EH (cell line): ENCODE results near the gene BRI3BP.

Experiments used
- DNase-seq: peaks from one replicate; pipeline ENCODE4 v3.0.0-alpha.2; 2015; ENCODE audit warnings: low read depth

BRI3BP gene, protein sequence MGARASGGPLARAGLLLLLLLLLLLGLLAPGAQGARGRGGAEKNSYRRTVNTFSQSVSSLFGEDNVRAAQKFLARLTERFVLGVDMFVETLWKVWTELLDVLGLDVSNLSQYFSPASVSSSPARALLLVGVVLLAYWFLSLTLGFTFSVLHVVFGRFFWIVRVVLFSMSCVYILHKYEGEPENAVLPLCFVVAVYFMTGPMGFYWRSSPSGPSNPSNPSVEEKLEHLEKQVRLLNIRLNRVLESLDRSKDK

DNA sequence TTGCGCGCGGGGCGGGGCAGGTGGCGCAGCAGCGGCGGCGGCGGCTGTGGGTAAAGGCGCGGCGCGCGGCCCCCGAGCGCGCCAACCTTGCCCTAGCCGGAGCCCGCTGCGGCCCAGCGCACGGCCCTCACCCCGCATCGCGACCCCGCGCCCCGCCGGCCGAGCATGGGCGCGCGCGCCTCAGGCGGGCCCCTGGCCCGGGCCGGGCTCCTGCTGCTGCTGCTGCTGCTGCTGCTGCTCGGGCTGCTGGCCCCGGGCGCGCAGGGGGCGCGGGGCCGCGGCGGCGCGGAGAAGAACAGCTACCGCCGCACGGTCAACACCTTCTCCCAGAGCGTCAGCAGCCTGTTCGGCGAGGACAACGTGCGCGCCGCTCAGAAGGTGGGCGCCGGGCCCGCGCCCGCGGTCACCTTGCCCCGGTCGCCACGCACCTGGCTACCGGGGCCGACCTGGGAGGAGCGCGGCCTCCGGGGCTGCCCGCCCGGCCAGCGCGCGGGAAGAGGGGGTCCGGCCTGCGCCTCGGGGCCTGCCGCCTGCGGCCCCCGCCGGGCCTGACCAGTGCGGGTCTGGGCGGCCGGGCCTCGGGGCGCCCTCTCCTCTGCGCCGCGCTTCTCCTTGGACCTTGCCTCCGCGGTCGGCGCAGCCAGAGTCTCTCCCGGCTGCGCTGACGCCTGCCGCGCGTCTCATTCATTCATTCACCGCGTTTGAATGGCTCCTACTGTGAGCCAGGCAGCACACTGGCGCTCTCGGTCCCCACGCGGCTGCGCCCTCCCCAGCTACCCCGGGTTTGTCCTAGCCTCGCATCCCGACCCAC is at the start of gene BRI3BP:
Gene BRI3BP (plus strand): TSS at position 20 of the 811 bp plus-strand sequence. CDS start 146 bp downstream, at position 166.
- peak; percentile 49 for DNase-seq

DNA sequence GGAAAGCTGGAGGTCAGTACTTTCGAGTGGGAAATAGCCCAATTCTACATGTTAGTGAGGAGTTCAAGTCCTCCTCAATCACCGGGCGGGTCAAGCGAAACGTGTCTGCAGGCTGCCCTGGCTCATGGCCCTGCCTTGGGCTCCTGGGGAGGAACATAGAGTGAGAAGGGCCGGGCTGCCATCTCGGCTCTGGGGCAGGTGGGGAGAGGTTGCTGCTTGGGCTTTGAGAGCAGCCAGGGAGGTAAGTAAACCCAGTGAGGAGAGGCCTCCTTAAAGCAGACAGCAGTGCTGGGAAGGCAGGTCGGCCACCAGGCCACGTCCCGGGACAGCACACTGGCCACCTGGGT is 47.0 kb upstream of the BRI3BP start:
- DNase-seq, result no peak

DNA sequence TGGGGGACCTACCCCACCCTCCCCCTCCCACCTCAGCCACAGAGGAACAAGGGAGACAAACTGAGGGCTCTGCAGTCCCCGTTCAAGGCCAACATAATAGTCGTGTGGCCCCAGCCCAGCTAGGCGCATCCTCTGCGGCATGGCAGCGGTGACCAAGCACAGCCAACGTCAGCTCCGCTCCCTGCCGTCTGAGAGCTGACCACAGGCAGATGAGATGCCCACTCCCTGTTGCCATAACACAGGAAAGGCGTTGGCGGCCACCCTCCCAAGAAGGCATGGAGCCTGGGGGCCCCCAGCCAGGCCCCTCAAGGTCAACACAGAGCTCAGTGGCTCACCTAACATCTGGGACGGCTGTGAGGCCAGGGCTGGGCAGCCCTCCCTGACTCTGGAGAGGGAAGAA is 46.4 kb upstream of the BRI3BP start:
- DNase-seq, result no peak

DNA sequence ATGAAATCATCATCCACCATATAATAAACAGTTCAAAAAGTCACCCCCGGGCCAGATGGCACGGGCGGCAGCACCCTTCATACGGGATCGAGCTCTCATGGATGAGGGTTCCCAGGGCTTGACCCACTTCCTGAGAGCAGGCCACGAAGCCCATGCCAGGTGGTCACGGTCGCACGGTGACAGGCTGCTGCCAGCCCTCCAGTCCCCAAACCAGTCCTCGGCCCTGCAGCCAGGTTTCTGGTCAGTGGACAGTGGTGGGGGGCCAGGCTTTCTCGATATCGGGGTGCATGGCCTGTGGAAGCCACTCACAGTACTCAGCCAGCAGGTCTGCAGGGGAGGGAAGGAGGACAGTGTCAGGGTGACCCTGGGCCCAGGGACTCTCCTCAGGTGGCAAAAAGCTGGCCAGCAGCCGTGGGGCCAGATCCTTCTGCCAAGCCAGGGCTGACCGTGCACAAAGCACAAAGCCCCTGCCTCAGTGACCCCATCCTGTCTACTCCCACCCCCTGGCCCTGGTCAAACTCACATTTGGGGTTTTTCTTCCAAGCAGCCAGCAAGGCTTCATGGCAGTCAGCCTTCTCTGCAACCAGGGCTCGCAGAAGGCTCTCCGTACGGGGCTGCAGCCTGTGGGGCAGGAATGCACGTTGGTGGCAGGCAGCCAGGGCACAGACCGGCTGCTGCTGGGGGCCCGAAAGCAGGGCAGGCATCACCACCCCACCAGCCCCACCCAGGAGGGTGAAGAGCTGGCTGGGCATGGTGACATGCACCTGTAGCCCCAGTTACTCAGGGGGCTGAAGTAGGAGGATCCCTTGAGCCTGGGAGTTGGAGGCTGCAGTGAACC is 45.7 kb upstream of the BRI3BP start:
- no peak for DNase-seq

DNA sequence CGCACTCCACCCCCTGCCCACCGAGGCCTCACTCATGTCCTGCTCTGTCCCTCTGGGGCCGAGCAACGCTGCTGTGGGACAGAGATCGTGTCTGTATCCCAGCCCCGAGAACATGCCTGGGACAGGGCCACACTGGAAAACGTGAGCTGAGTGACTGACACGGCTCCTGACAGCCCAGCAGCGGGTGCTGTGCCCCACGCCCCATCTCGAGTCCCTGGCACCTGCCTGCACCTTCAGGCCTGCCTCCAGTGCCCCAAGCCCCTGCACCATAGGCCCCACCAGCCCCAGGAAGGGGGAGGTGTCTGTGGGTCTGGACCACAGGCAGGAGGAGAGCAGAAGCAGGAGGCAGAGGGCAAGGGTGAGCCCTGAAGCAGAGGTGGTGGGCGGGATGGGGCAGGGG is 44.4 kb upstream of the BRI3BP start:
- no peak for DNase-seq

DNA sequence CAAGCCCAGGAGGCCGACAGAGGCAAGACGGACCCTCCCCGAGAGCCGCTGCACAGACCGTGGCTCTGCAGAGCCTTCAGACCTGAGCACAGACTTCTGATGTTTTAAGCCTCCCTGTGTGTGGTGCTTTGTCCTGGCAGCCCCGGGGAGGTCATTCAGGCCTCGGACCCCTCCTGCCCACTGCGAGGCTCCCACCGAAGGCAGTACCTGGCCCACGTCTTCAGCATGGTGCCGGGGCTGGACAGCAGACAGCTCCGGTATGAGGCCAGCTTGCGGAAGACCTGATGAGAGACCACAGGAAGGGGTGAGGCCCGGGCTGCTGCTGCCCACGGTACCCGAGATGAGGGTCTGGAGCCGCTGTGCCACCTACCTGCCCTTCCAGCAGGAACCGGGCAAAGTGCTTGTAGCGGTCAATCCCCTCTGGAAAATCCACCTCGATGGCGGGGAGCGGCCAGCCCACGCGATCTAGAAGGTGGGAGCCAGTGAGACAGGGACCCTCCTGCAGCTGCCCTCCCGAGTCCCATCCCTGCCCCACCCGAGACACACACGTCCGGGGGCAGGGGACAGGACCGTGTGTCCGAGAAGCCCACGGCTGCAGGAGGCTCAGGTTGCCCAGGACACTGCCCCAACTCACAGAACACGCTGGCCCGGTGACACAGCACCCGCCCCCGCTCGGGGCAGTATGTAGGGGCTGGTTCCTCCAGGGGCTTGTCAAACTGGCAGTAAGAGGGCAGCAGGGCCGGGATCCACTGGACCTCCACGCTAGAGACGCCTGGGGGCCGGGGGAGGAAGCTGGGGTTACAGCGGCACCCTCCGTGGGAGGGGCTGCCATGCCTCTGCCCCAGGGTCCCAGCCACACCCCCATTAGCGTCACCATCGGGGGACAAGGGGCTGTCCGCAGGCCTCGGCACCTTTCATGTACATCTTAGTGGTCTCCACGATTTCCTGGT is 43.4 kb upstream of the BRI3BP start:
- DNase-seq, result no peak

DNA sequence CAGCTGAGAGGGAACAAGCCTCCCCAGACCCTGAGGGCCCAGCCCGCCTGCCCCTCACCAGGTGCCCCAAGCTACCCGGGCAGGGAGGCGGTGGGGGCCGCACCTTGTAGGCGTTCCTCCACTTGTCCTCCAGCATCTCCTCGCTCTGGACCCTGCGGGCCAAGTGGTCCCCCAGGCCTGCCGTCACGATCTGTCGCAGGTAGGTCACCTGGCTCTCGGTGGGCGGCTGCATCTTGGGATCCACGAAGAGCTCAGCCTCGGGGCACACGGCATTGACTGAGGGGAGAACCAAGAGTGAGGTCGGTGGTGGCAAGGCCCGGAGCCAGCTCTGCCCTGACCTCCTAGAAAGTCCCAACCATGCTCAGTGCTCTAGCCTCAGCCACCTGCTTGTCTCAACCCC is 41.1 kb upstream of the BRI3BP start:
- DNase-seq, result no peak

DNA sequence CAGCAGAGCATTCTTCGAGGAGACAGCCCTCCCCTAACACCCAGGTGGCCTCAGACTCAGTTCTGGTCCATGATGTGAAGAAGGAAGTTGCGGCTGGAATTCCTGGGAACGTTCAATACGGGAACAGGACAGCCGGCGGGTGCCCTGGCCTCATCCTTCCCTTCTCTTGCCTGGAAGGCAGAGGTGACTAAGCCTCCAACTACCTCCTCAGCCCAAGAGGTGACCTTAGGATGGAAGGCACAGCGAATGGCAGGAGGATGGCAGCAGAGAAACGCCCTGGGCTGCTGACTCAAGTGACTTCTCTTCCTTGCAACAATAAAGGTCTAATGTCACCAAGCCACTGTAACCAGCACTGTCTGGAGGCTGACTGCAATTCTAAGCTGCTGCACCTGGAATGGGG is 40.6 kb upstream of the BRI3BP start:
- DNase-seq, result peak; percentile 9

DNA sequence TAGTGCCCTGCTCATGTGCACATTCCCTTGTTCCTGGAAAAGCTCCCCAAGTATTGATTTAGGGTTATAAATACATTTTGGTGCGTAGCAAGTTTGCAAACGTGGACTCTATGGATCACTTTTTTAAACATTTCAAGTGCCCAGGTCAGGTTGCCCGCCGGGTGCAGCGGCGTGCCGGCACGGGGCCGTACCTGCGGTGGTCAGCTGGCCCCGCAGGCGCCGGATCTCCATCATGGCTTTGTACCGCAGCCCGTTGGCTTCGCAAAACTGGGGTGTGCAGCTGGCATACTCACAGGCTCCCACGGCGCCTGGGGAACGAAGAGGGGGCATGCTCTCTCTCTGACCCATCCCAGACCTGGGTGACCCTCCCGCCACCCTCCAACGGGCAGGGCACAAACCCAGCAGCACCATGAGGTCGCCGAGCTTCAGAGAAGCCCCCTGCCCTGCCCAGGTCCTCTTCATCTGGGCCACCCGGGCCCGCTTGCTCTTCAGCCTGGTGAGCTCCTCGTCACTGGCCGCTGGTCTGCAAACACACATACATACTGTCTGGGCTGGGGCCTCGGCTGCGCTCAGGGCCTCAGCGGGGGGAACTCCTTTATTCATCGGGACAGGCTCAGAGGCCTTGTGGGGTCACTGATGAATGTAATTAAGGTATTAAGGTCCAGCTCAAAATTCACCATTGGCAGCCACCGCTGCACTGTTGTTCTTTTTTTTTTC is 39.6 kb upstream of the BRI3BP start:
- DNase-seq, result no peak

DNA sequence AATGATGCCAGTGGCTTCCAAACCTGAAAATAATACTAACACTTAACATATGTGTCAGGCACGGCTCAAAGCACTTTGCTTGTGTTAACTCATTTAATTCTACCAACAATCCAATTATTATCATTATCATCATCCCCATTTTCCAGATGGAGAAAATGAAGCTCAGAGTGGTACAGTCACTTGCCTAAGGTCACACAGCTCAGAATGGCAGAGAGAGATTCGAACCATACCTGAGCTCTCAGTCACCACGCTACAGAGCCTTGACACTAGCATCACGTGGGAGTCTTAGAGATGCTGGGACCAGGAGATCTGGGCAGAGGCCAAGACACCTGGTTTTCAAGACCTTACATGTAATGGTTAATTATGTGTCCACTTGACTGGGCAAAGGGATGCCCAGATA is 38.7 kb upstream of the BRI3BP start:
- no peak for DNase-seq

DNA sequence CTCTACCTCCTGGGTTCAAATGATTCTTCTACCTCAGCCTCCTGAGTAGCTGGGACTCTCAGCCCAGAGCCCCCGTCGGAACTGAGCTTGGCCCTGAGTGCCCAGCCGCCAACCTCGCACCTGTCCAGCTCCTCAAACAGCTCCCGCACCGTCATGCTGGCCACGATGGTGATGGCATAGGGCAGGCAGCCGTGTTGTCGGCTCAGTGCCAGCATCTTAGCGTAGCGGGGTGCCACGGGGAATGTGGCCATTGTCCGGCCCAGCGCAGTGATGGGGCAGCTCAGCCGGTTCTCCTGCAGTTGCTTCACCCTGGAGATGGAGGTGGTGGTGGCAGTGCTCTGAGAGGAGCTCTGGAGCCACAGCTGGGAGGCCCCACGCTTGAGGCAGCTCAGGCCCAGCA is 36.9 kb upstream of the BRI3BP start:
- no peak for DNase-seq

DNA sequence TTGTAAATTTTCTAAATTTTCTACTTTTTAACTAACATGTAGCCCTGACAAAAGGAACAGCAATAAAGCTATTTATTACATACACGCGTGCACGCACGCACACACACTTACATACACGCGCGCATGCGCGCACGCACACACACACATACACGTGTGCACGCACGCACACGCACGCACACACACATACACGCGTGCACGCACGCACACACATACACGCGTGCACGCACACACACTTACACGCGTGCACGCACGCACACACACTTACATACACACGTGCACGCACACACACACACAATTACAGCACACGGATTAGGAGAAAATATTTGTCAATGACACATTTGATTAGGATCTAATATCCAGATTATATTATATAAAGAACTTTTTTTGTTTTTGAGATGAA is 32.4 kb upstream of the BRI3BP start:
- no peak for DNase-seq

DNA sequence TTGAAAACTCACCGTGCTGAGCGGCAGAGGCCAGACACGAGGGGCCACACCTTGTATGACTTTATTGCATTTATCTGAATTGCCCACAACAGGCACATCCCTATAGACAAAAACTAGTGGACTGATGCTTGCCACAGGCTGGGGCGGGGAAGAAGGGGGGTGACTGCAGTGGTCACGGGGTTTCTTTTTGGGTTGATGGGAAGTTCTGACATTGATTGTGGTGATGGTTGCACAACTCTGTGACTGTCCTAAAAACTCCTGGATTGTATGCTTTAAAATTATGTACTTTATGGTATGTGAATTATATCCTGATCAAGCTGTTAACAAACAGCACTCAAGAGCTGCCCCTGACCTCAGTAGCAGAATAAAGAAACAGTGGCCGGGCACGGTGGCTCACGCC is 30.2 kb upstream of the BRI3BP start:
- DNase-seq, result no peak

DNA sequence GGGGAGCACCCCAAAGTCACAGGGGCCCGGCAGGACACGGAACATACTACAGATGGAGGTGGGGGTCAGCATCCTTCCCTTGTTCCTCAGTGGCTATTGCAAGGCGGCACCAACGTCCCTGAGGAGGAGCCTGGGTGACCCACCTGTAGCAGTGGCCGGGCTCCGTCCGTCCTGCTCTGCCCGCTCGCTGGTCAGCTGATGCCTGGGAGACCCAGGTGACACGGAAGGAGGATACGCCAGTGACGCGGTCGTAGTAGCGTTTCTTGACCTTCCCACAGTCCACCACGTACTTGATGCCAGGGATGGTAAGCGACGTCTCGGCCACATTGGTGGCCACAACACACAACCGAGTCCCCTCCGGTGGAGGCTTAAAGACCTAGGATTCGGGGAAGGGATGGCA is 29.2 kb upstream of the BRI3BP start:
- no peak for DNase-seq

DNA sequence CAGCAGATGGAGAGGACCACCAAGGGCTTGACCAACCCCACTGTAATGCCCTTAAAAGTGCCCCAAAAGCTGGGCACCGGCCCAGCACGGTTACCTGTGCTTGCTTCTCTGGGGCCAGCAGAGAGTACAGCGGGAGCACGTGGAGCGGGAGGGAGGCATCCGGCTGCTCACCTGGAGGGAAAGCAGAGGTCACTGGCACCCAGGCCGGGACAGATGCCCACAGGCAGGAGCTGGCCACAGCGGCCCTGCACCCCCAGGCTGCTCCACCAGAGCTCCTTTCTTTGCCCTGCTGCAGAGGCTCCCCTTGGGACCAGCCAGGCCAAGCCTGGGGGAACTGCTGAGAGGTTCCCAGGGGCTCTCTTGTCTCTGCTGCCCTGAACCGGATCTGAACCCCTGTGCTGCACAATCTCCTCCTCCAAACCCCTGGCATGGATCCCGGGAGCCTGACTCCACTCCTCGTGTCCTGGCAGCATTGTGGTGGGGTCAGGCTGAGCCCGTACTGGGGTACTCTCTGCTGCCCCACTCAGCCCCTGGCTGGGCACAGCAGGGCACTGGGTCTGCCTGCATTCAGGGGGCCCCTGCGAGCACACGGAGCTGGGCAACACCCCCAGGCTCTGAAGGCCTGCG is 28.5 kb upstream of the BRI3BP start:
- no peak for DNase-seq

DNA sequence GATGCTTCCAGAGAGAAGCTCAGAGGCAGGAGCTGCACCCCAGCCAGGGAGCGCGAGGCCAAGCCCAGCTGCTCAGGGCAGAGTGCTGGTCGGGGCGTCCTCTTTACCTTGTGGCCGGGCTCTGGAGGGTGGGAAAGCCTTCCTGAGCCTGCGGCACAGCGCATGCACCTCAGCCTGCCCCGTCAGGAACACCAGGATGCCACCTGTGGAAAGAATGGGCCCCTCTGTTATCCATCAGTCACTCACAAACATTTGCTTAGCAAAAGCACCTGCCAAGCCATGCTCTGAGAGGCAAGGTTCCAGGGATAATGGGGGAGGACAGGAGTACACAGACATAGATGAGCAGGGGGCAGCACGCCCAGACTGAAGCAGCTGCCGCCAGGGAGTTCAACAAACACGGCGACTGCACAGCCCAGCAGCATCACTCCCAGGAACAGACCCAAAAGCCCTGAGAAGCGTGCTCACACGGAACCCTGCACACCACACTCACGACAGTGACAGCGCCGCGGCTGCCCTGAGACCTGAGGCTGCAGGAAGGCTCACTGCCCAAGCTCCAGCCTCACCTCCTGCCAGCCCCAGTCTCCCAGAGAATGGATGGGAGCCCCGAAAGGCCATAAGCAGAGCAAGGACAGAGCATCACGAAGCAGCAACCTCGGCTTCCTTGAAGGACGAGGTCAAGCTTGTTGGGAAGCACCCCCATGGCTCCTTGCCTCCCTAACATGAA is 26.3 kb upstream of the BRI3BP start:
- DNase-seq, result no peak

DNA sequence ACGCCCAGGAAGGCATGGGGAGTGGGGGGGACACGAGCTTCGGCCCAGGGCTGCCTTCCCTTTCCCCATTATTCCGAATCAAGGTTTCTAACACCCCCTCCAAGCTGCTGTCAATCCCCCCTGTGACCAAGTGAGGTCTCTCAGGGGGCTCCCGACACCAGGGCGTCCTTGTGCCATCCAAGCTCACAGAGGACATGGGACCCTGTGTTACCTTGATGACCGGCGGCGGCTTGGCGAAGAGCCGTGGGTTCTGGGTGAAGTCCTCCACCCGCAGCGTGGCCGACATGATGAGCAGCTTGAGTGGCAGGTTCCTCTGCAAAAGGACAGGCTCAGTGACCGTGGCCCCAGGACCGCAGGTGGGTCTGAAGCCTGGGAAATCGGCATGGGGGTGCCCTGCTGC is 24.8 kb upstream of the BRI3BP start:
- no peak for DNase-seq

DNA sequence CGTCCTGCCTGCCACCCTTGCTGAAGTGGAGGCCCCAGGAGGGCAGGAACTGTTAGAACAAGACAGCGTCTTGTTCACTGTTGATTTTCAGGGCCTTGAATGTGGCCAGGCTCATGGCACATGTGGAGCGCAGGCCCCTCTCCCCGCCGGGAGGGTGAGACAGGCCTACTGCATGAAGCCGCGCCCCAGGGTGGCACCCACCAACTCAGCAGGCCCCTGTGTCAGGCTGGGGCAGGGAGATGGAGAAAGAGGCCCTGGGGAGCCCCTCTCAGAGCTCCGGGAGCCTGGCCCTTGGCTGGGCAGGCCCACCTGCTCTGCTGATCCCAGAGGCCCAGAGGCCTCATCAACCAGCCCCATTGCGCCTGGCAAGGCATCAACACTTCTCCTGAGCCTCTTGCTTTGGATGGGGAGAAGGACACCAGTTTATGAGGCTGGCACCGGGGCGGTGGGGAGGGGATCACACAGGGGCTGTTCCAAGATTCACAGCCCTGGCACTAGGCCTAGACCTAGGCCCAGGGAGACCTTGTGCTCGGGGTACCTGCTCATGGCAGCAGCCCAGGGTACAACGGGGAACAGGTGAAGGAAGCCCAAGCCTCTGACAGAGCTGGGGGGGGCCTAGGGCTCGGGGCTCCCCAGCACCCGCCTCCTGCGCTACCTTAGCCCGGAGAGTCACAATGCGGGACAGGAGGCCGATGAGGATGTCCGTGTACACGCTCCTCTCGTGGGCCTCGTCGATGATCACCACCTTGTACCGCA is 22.6 kb upstream of the BRI3BP start:
- DNase-seq, result no peak

DNA sequence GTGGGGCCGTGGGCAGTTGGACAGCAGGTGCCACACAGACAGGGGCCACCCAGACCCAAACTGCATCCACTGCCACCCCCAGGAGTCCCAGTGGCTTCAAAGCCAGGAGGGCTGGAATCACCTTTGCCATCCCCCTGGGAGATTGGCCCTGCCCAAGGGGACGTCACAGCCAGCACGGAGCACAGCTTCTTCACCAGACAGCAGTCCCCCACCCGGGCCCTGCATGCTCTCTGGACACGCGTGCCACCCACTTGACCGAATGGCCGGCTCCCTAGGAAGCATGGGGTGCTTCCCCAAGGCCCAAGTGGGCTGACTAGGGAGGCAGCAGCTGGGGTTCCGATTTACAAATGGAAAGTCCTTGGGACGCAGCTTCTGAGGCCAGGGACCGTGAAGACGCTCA is 21.8 kb upstream of the BRI3BP start:
- DNase-seq, result no peak
